ENCODE measurements around the gene IQCN. TPM values are rescaled to one million over a fixed set of nuclear protein-coding genes. Genes with fewer than 3 reads are reported as not detected.

The IQCN gene
- polyA plus RNA-seq, 1 donor (not counting 4 experiments of a cell fraction or from before 2014, with no cell fraction given), result not detected

- no peak overlapping the region for H3K27ac ChIP-seq (ENCODE audit: control insufficient read depth, insufficient read depth, low read length)
- no peaks in the 10 kb centered on the region for H3K36me3 ChIP-seq (ENCODE audit: control insufficient read depth in 2 of 2, extremely low read depth in 1 of 2, insufficient read depth in 2 of 2, low read length in 2 of 2)
- H3K9me3 ChIP-seq (ENCODE audit: control insufficient read depth, low read depth, low read length), result no peaks in the 10 kb centered on the region
- H3K9ac ChIP-seq (ENCODE audit: control insufficient read depth, extremely low read depth, insufficient read depth, low read length), result no peak overlapping the region
- H3K4me1 ChIP-seq (ENCODE audit: control insufficient read depth, extremely low read depth, insufficient read depth, low read length), result no peaks in the 10 kb centered on the region
- H3K9me1 ChIP-seq (ENCODE audit: control insufficient read depth, extremely low read depth, insufficient read depth, low read length), result no peaks in the 10 kb centered on the region
- no peaks in the 10 kb centered on the region for H3K27me3 ChIP-seq (ENCODE audit: control insufficient read depth, extremely low read depth, insufficient read depth, low read length)
- FAIRE-seq (no peak), DNase-seq (ENCODE audit: low read depth, low spot score) (no peak)
- H3K79me2 ChIP-seq (ENCODE audit: control insufficient read depth, insufficient read depth, low read length), result no peaks in the 10 kb centered on the region
- H4K20me1 ChIP-seq (ENCODE audit: control insufficient read depth, extremely low read depth, insufficient read depth, low read length), result no peaks in the 10 kb centered on the region
- H2AFZ ChIP-seq (ENCODE audit: control insufficient read depth, low read length), result no peak overlapping the region
- H3K4me3 ChIP-seq (ENCODE audit: control insufficient read depth in 2 of 3, extremely low read depth in 1 of 3, insufficient read depth in 2 of 3, low read depth in 1 of 3, low read length in 3 of 3), result no peak overlapping the region
- no peak for TF ChIP-seq EZH2 (IDR thresholded peaks at IDR 0.05; ENCODE audit: low read length)
- no peak for TF ChIP-seq CTCF (optimal IDR thresholded peaks at IDR 0.05 in 1 of 3, IDR thresholded peaks at IDR 0.05 in 1 of 3, conservative IDR thresholded peaks at IDR 0.05 in 1 of 3; ENCODE audit: extremely low read depth in 1 of 3, insufficient read depth in 2 of 3, low read length in 3 of 3)
- no peak overlapping the region for H3K4me2 ChIP-seq (ENCODE audit: control insufficient read depth, extremely low read depth, insufficient read depth, low read depth, low read length)
- dilution Hi-C loops (cut with MboI; ENCODE audit: extremely low pct_ligation_motif_present, low sequenced_read_pairs), result no loop called here
Observed at GRCh38 chr19:18266771-18267686, 7.2 kb downstream of the IQCN start.

- H3K27ac ChIP-seq (ENCODE audit: control insufficient read depth, insufficient read depth, low read length), result no peak overlapping the region
- DNase-seq (ENCODE audit: low read depth, low spot score), result no peak
- H3K9ac ChIP-seq (ENCODE audit: control insufficient read depth, extremely low read depth, insufficient read depth, low read length), result no peak overlapping the region
- no peaks in the 10 kb centered on the region for H3K4me1 ChIP-seq (ENCODE audit: control insufficient read depth, extremely low read depth, insufficient read depth, low read length)
- no peaks in the 10 kb centered on the region for H4K20me1 ChIP-seq (ENCODE audit: control insufficient read depth, extremely low read depth, insufficient read depth, low read length)
- H3K4me3 ChIP-seq (ENCODE audit: control insufficient read depth in 2 of 3, extremely low read depth in 1 of 3, insufficient read depth in 2 of 3, low read depth in 1 of 3, low read length in 3 of 3), result no peak overlapping the region
- no peaks in the 10 kb centered on the region for H3K27me3 ChIP-seq (ENCODE audit: control insufficient read depth, extremely low read depth, insufficient read depth, low read length)
- no peaks in the 10 kb centered on the region for H3K36me3 ChIP-seq (ENCODE audit: control insufficient read depth in 2 of 2, extremely low read depth in 1 of 2, insufficient read depth in 2 of 2, low read length in 2 of 2)
- no peak for FAIRE-seq
- H3K9me1 ChIP-seq (ENCODE audit: control insufficient read depth, extremely low read depth, insufficient read depth, low read length), result no peaks in the 10 kb centered on the region
- H3K9me3 ChIP-seq (ENCODE audit: control insufficient read depth, low read depth, low read length), result no peaks in the 10 kb centered on the region
- H3K79me2 ChIP-seq (ENCODE audit: control insufficient read depth, insufficient read depth, low read length), result no peaks in the 10 kb centered on the region
- H2AFZ ChIP-seq (ENCODE audit: control insufficient read depth, low read length), result no peak overlapping the region
- TF ChIP-seq CTCF (optimal IDR thresholded peaks at IDR 0.05 in 1 of 3, IDR thresholded peaks at IDR 0.05 in 1 of 3, conservative IDR thresholded peaks at IDR 0.05 in 1 of 3; ENCODE audit: extremely low read depth in 1 of 3, insufficient read depth in 2 of 3, low read length in 3 of 3) (no peak), EZH2 (IDR thresholded peaks at IDR 0.05; ENCODE audit: low read length) (no peak)
- dilution Hi-C loops (cut with MboI; ENCODE audit: extremely low pct_ligation_motif_present, low sequenced_read_pairs), result no loop called here
- no peak overlapping the region for H3K4me2 ChIP-seq (ENCODE audit: control insufficient read depth, extremely low read depth, insufficient read depth, low read depth, low read length)
Observed at GRCh38 chr19:18265582-18265981, 8.7 kb downstream of the IQCN start.
